HEK293 (cell line): ENCODE measurements around the gene POLQ.

Source experiments
- CTCF ChIA-PET: fragments of 350-600 bp; formaldehyde crosslinking; extraction: SDS; loops from one replicate; lab custom pipeline; 2021; ENCODE audit warnings: antibody characterized with exemption; lab: Yijun Ruan, JAX
- POLR2A ChIA-PET: fragments of 300-600 bp; formaldehyde crosslinking; extraction: SDS; loops from one replicate; lab custom pipeline; 2020; ENCODE audit warnings: antibody characterized with exemption, inconsistent platforms; lab: Yijun Ruan, JAX
- H3K27ac ChIP-seq: fragments of 200-500 bp; sonication (Bioruptor generic); 2 replicates; pipeline ENCODE4 v1.5.1; 2014; ENCODE audit warnings: low read depth, low read length, control low read depth, inconsistent platforms; ENCODE audit errors: extremely low read depth
- H3K36me3 ChIP-seq, 2 experiments: fragments of 200-500 bp in 1 of 2; sonication (Bioruptor generic) in 1 of 2; 1 replicate in 1 of 2; 2 replicates in 1 of 2; pipeline ENCODE4 v1.5.1; 2014 to 2017; ENCODE audit warnings: inconsistent platforms in 2 of 2, low read length in 2 of 2; ENCODE audit not compliant: control insufficient read depth in 2 of 2, insufficient read depth in 1 of 2
- H3K4me1 ChIP-seq: fragments of 200-500 bp; sonication (Bioruptor generic); 2 replicates; pipeline ENCODE4 v1.5.1; 2014; ENCODE audit warnings: mild to moderate bottlenecking, low read length, inconsistent platforms; ENCODE audit not compliant: control insufficient read depth, insufficient read depth
- H3K4me3 ChIP-seq: 2 replicates; pipeline ENCODE4 v1.5.1; 2011; ENCODE audit warnings: low read depth, mild to moderate bottlenecking, control low read depth, low read length, moderate library complexity
- H3K9me3 ChIP-seq: fragments of 200-500 bp; sonication (Bioruptor generic); 2 replicates; pipeline ENCODE4 v1.5.1; 2014; ENCODE audit warnings: low read depth, low read length, inconsistent platforms; ENCODE audit not compliant: control insufficient read depth, insufficient read depth
- IKZF3 ChIP-seq: fragments of 450-650 bp; IDR thresholded peaks from 2 replicates; pipeline ENCODE4 v1.5.0; 2018; ENCODE audit warnings: missing biosample characterization, mild to moderate bottlenecking, missing genetic modification characterization, moderate library complexity
- KLF1 ChIP-seq: fragments of 450-650 bp; formaldehyde crosslinking; IDR thresholded peaks from 2 replicates; pipeline ENCODE4 v1.5.1; 2016; ENCODE audit warnings: missing biosample characterization, missing genetic modification characterization
- PRDM1 ChIP-seq: fragments of 450-650 bp; formaldehyde crosslinking; IDR thresholded peaks from 2 replicates; pipeline ENCODE4; 2016; ENCODE audit warnings: missing biosample characterization, missing genetic modification characterization
- SCRT1 ChIP-seq: fragments of 450-650 bp; formaldehyde crosslinking; IDR thresholded peaks from 2 replicates; pipeline ENCODE4 v1.5.1; 2016; ENCODE audit warnings: missing biosample characterization, missing genetic modification characterization, borderline replicate concordance
- SCRT2 ChIP-seq: fragments of 450-650 bp; formaldehyde crosslinking; IDR thresholded peaks from 2 replicates; pipeline ENCODE4 v1.5.1; 2016; ENCODE audit warnings: missing biosample characterization, missing genetic modification characterization
- ZNF138 ChIP-seq: fragments of 450-650 bp; formaldehyde crosslinking; IDR thresholded peaks from 2 replicates; pipeline ENCODE4 v1.5.1; 2016; ENCODE audit warnings: missing biosample characterization, missing genetic modification characterization, borderline replicate concordance
- ZNF146 ChIP-seq: fragments of 450-650 bp; formaldehyde crosslinking; IDR thresholded peaks from 2 replicates; pipeline ENCODE4 v1.5.1; 2016; ENCODE audit warnings: missing biosample characterization, missing genetic modification characterization
- ZNF175 ChIP-seq: fragments of 450-650 bp; formaldehyde crosslinking; IDR thresholded peaks from 2 replicates; pipeline ENCODE4 v1.5.1; 2016; ENCODE audit warnings: missing biosample characterization, missing genetic modification characterization
- ZNF23 ChIP-seq: fragments of 450-650 bp; formaldehyde crosslinking; IDR thresholded peaks from 2 replicates; pipeline ENCODE4 v1.5.1; 2016; ENCODE audit warnings: missing biosample characterization, missing genetic modification characterization, borderline replicate concordance
- ZNF341 ChIP-seq: fragments of 450-650 bp; formaldehyde crosslinking; IDR thresholded peaks from 2 replicates; pipeline ENCODE4; 2016; ENCODE audit warnings: low read depth, missing biosample characterization, missing genetic modification characterization
- ZNF350 ChIP-seq: fragments of 450-650 bp; formaldehyde crosslinking; IDR thresholded peaks from 2 replicates; pipeline ENCODE4 v1.5.0; 2017; ENCODE audit warnings: missing biosample characterization, mild to moderate bottlenecking, missing genetic modification characterization
- ZNF423 ChIP-seq: fragments of 450-650 bp; formaldehyde crosslinking; IDR thresholded peaks from 2 replicates; pipeline ENCODE4 v1.5.1; 2016; ENCODE audit warnings: missing biosample characterization, missing genetic modification characterization
- ZNF501 ChIP-seq: fragments of 450-650 bp; formaldehyde crosslinking; IDR thresholded peaks from 2 replicates; pipeline ENCODE4 v1.5.1; 2016; ENCODE audit warnings: missing biosample characterization, missing genetic modification characterization
- ZNF510 ChIP-seq: fragments of 450-650 bp; formaldehyde crosslinking; IDR thresholded peaks from 2 replicates; pipeline ENCODE4 v1.5.1; 2018; ENCODE audit warnings: mild to moderate bottlenecking, missing genetic modification characterization, missing biosample characterization; ENCODE audit not compliant: insufficient replicate concordance
- ZNF558 ChIP-seq: fragments of 450-650 bp; formaldehyde crosslinking; IDR thresholded peaks from 2 replicates; pipeline ENCODE4 v1.5.1; 2016; ENCODE audit warnings: missing biosample characterization, missing genetic modification characterization
- ZNF585B ChIP-seq: fragments of 450-650 bp; formaldehyde crosslinking; IDR thresholded peaks from 2 replicates; pipeline ENCODE4 v1.5.1; 2016; ENCODE audit warnings: missing biosample characterization, missing genetic modification characterization
- ZNF610 ChIP-seq: fragments of 450-650 bp; formaldehyde crosslinking; IDR thresholded peaks from 2 replicates; pipeline ENCODE4 v1.5.1; 2016; ENCODE audit warnings: missing biosample characterization, missing genetic modification characterization, borderline replicate concordance
- ZNF629 ChIP-seq: fragments of 450-650 bp; formaldehyde crosslinking; IDR thresholded peaks from 2 replicates; pipeline ENCODE4 v1.5.1; 2017; ENCODE audit warnings: missing biosample characterization, missing genetic modification characterization
- ZNF843 ChIP-seq: fragments of 450-650 bp; formaldehyde crosslinking; IDR thresholded peaks from 2 replicates; pipeline ENCODE4 v1.5.1; 2016; ENCODE audit warnings: missing biosample characterization, missing genetic modification characterization
- TF ChIP-seq, protein P1 (sequence below): fragments of 450-650 bp; formaldehyde crosslinking; conservative IDR thresholded peaks from 2 replicates; pipeline ENCODE4 v1.5.1; 2016; ENCODE audit warnings: low read depth, missing biosample characterization, missing genetic modification characterization
- TF ChIP-seq, protein P2 (sequence below): fragments of 450-650 bp; formaldehyde crosslinking; IDR thresholded peaks from 2 replicates; pipeline ENCODE4 v1.5.1; 2017; ENCODE audit warnings: missing biosample characterization, missing genetic modification characterization
- TF ChIP-seq, protein P3 (sequence below): fragments of 450-650 bp; formaldehyde crosslinking; IDR thresholded peaks from 2 replicates; pipeline ENCODE4 v1.5.1; 2016; ENCODE audit warnings: missing biosample characterization, missing genetic modification characterization

The POLQ gene

DNA sequence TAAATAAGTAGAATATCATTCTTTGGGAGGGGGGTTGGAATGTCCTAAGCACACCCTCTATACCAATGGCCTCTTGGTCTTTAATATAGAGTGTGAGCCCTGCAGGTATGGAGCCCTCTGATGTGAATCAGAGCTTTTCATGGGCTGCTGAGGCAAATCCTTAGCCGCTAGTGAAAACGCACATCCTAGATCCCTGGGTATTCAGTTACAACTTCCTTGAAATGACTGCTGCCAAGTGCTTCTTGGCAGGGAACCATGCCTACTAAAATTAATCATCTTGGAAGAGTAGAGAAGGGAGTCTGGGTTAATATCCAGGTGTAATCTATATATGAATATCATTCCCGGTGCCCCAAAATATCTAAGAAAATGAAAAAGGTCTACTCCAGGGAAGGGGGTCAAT lies 109.1 kb downstream of the POLQ start (continued):
- TF ChIP-seq, protein P1, sequence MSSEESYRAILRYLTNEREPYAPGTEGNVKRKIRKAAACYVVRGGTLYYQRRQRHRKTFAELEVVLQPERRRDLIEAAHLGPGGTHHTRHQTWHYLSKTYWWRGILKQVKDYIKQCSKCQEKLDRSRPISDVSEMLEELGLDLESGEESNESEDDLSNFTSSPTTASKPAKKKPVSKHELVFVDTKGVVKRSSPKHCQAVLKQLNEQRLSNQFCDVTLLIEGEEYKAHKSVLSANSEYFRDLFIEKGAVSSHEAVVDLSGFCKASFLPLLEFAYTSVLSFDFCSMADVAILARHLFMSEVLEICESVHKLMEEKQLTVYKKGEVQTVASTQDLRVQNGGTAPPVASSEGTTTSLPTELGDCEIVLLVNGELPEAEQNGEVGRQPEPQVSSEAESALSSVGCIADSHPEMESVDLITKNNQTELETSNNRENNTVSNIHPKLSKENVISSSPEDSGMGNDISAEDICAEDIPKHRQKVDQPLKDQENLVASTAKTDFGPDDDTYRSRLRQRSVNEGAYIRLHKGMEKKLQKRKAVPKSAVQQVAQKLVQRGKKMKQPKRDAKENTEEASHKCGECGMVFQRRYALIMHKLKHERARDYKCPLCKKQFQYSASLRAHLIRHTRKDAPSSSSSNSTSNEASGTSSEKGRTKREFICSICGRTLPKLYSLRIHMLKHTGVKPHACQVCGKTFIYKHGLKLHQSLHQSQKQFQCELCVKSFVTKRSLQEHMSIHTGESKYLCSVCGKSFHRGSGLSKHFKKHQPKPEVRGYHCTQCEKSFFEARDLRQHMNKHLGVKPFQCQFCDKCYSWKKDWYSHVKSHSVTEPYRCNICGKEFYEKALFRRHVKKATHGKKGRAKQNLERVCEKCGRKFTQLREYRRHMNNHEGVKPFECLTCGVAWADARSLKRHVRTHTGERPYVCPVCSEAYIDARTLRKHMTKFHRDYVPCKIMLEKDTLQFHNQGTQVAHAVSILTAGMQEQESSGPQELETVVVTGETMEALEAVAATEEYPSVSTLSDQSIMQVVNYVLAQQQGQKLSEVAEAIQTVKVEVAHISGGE (tag by site-specific recombination) = no peak
- no peak for TF ChIP-seq ZNF510 (tag by site-specific recombination)
- TF ChIP-seq ZNF138 (tag by site-specific recombination) = no peak
- no peak for TF ChIP-seq ZNF585B (tag by site-specific recombination)
- no peak for TF ChIP-seq ZNF146
- no peak for TF ChIP-seq ZNF23 (tag by site-specific recombination)
- TF ChIP-seq ZNF501 = no peak
- no peak for TF ChIP-seq IKZF3 (tag by site-specific recombination)
- TF ChIP-seq ZNF175 (tag by site-specific recombination) = no peak
- no peak for TF ChIP-seq ZNF341 (tag by site-specific recombination)

DNA sequence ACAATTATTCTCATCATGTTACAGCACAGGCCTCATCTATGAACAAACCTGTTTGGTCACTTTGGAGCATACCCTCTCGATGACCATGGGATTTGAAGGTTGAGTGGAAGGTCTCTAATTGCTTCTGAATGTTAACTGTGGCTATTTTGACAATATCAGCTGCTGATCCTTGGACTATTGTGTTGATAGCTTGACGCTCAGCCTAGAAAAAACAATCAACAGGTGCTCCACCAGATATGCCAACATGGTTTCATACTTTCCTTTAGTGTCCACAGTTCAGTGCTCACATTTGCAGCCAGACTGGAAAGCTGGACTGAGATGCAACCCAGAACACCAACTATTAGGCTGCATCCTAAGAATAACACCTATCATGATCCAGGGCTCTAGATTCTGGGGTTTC lies 109.7 kb downstream of the POLQ start:
- Histone ChIP-seq H3K27ac (no peak overlapping the region), H3K4me1 (no peaks in the 10 kb centered on the region), H3K4me3 (no peak overlapping the region), H3K9me3 (no peaks in the 10 kb centered on the region), H3K36me3 (peaks cover 10 to 90% of the 10 kb centered on the region in 2 experiments)
- peak; percentile 75 for TF ChIP-seq SCRT2 (tag by site-specific recombination)
- TF ChIP-seq KLF1 = no peak
- peak; percentile 44; the same call in 1 of the 2 replicates for TF ChIP-seq SCRT1 (tag by site-specific recombination)
- TF ChIP-seq ZNF350 (tag by site-specific recombination) = no peak
- ChIA-PET CTCF (interaction anchor here (0.6 kb wide), 1 partner anchor 863 kb away, joined by 3 read pairs; no protein-coding TSS in a partner anchor), POLR2A (no interaction called here)

DNA sequence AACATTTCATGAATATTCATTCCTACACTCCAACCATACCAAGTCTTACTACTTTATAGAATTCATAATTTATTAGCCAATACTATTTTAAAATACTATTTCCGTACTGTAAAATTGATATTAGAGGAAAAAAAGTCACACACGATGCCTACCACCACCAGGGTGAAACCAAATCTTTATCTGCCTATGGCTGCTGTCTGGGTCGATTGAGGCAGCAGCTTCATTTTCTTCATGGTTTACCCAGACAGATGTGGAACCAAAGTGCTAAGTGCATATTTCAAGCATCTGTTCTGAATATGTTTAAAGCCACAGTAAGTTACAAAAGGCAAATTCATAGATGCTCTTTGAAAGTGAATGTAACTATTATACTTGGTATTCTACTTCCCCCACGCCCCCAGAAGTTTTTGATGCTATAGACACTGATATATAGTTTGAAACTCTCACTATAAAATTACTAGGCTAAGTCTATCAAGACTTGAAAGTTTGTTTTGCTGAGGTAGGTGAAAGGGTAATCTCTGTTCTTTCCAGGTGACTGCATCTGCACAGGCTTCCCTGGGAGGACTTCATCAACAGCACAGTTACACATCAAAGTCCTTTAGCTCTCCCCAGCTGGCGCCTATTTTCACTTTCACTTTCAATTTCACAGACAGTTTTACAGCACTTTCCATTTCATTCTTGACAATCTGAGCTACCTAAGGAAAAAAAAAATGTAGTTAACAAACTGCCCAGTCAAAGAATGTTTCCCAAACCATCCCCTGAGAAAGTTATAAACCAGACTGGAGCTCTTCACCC lies 113.9 kb downstream of the POLQ start:
- peaks cover 7 to 85% of the 10 kb centered on the region in 2 experiments for H3K36me3 ChIP-seq
- TF ChIP-seq ZNF843 (tag by site-specific recombination) = no peak
- TF ChIP-seq PRDM1 (tag by site-specific recombination) = peak; percentile 85
- TF ChIP-seq, all 188 proteins: peak for 1
- H3K4me3 ChIP-seq = no peak overlapping the region
- ChIA-PET POLR2A (no interaction called here), CTCF (interaction anchor here (0.6 kb wide), 1 partner anchor 29 kb away, joined by 3 read pairs; no protein-coding TSS in a partner anchor)
- no peaks in the 10 kb centered on the region for H3K9me3 ChIP-seq
- no peaks in the 10 kb centered on the region for H3K4me1 ChIP-seq
- H3K27ac ChIP-seq = no peak overlapping the region

DNA sequence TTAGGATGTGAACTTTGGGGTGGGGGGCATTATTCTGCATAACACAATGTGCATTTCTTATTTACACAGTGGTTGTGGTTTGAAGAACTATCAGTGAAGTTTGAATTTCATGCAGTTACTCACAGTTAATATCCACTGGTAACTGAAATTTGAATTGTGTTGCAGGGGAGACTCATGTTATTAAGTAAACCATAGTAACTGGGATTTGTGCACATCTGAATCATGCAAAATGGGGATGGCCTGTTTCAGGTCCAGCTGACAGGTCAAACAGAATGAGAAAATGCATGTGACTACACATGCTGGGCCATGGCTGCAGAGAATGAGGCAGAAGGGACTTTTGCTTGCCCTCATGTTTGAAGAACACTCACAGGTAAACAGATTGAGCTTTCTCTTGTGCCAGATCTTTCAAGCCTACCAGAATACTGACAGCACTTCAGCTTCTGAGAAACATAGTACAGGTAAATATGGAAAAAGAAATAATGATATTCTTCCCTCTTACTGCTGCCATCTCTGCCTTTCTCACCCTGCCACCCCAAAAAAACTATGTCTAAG lies 115.0 kb downstream of the POLQ start:
- H3K27ac ChIP-seq = no peak overlapping the region
- POLR2A ChIA-PET = no interaction called here
- H3K36me3 ChIP-seq = peaks cover 7 to 82% of the 10 kb centered on the region in 2 experiments
- CTCF ChIA-PET = no interaction called here
- H3K9me3 ChIP-seq = no peaks in the 10 kb centered on the region
- no peak overlapping the region for H3K4me3 ChIP-seq
- H3K4me1 ChIP-seq = no peaks in the 10 kb centered on the region
- TF ChIP-seq ZNF423 (tag by site-specific recombination) = no peak
- TF ChIP-seq, protein P2, sequence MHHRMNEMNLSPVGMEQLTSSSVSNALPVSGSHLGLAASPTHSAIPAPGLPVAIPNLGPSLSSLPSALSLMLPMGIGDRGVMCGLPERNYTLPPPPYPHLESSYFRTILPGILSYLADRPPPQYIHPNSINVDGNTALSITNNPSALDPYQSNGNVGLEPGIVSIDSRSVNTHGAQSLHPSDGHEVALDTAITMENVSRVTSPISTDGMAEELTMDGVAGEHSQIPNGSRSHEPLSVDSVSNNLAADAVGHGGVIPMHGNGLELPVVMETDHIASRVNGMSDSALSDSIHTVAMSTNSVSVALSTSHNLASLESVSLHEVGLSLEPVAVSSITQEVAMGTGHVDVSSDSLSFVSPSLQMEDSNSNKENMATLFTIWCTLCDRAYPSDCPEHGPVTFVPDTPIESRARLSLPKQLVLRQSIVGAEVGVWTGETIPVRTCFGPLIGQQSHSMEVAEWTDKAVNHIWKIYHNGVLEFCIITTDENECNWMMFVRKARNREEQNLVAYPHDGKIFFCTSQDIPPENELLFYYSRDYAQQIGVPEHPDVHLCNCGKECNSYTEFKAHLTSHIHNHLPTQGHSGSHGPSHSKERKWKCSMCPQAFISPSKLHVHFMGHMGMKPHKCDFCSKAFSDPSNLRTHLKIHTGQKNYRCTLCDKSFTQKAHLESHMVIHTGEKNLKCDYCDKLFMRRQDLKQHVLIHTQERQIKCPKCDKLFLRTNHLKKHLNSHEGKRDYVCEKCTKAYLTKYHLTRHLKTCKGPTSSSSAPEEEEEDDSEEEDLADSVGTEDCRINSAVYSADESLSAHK = no peak
- TF ChIP-seq ZNF610 (tag by site-specific recombination) = no peak
- no peak for TF ChIP-seq ZNF629 (tag by site-specific recombination)
- no peak for TF ChIP-seq ZNF558 (tag by site-specific recombination)
- TF ChIP-seq ZNF138 (tag by site-specific recombination) = no peak
- TF ChIP-seq, protein P3, sequence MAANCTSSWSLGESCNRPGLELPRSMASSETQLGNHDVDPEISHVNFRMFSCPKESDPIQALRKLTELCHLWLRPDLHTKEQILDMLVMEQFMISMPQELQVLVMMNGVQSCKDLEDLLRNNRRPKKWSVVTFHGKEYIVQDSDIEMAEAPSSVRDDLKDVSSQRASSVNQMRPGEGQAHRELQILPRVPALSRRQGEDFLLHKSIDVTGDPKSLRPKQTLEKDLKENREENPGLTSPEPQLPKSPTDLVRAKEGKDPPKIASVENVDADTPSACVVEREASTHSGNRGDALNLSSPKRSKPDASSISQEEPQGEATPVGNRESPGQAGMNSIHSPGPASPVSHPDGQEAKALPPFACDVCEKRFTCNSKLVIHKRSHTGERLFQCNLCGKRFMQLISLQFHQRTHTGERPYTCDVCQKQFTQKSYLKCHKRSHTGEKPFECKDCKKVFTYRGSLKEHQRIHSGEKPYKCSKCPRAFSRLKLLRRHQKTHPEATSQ (tag by site-specific recombination) = no peak
